ENCODE data around the gene MUC2.

GRCh38 chr11:1078191-1078601, 3.5 kb downstream of the MUC2 start:
- TF ChIP-seq, protein P1, sequence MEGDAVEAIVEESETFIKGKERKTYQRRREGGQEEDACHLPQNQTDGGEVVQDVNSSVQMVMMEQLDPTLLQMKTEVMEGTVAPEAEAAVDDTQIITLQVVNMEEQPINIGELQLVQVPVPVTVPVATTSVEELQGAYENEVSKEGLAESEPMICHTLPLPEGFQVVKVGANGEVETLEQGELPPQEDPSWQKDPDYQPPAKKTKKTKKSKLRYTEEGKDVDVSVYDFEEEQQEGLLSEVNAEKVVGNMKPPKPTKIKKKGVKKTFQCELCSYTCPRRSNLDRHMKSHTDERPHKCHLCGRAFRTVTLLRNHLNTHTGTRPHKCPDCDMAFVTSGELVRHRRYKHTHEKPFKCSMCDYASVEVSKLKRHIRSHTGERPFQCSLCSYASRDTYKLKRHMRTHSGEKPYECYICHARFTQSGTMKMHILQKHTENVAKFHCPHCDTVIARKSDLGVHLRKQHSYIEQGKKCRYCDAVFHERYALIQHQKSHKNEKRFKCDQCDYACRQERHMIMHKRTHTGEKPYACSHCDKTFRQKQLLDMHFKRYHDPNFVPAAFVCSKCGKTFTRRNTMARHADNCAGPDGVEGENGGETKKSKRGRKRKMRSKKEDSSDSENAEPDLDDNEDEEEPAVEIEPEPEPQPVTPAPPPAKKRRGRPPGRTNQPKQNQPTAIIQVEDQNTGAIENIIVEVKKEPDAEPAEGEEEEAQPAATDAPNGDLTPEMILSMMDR (IDR thresholded peaks at IDR 0.05): no peak
- no peak for TF ChIP-seq EZH2 (IDR thresholded peaks at IDR 0.05; ENCODE audit: borderline replicate concordance, insufficient read depth, low read depth, low read length, poor library complexity, severe bottlenecking)
